NCI-H82 treated with DMSO at 0.1 percent for 48 hours (cell line): ENCODE data around the gene TMCC1.
A peak's percentile ranks its signal among the peaks of the same experiment; 100 is the strongest.

Experiments
- DNase-seq: peaks from one replicate; lab custom pipeline; 2025; ENCODE audit not compliant: unreplicated experiment; lab: John Stamatoyannopoulos, UW

TMCC1 gene

DNA sequence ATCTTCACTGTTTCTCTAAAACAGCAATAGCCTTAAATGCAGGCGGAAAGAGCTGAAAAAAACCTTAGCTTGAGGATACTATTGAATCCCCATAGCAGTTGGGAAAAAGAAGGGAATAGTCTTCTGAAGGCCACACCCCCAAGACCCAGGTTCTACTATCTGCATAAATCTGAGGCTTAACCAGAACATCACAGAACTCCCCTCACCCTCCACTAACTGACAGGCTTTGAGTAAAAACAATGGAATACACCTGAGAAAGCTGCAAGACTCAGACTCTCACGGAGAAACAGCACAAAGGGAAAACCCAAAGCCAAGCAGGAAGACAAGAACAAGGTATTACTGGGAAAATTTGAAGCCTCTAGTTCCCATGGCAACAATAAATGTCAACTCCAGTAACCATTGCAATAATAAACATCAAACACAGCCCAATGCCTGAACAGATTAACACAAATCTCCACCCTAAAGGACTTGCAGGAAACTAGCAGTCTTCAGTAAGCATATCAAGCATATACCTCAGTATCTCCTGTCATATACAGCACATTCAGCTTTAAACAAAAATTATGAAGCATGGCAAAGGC, 56.4 kb downstream of the TMCC1 start:
- DNase-seq: no peak

DNA sequence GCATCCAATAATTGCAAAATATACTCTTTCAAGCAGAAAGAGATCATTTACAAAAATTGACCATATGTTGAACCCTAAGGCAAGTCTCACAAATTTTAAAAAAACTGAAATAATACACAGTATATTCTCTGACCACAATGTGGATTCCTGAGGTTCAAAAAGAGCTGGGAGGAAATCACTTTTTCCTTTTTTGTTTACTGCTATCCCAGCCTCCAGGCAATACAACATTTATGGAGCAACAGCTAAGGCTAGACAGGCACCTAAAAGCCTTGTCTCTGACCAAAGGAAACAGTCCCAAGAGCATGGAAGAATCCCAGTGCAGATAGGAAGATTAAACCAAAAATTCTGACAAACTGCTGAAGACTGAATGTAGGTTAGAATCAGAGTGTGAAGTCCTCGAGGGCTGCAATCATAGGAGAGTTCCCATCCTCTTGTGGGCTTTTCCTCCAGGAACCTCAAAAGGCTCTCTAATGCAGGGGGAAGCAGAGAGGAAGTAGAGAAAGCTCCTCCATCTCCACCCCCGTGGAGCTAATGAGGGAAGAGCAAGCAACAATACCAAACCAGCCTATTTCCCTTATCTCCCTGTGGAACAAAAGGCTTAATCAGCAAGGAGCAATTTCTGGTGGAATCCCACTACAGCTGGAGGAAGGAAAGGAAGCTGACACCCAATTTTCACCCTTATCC, 57.0 kb downstream of the TMCC1 start:
- no peak for DNase-seq

DNA sequence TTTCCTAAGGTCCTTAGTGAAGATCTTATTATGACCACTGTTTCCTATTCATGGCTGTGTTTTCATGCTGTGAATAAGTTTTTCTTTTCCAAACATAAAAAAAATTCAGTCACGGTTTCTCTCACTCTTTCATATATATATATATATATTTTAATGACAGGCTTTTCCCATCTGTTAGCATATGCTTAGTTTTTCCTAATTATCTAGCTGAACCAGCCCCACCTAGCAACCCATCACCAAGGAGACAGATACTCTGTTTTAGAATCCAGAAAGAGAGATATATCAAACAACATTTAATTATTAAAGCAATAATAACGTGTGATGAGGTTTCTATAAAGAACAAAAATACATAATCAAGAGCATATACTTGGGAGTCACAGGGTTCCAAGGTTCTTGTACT, 58.3 kb downstream of the TMCC1 start:
- peak; percentile 23 for DNase-seq

DNA sequence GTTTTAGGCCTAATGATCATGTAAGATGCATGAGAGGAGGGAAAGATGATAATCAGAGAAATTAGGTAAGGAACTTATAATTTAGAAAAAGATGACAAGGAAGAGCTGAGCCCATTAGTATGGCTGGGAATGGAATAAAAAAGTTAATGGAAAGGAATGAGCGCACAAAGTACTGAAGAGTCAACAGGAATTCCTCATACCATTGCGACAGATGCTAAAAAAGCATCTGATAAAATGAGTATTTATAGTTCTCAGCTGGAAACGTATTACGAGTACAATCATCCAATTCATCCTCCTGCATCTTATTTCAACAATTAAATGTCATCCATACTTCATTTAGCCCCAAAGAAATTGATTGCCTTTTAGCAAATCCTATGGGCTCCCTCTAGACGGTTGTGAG, 58.9 kb downstream of the TMCC1 start:
- DNase-seq: no peak

DNA sequence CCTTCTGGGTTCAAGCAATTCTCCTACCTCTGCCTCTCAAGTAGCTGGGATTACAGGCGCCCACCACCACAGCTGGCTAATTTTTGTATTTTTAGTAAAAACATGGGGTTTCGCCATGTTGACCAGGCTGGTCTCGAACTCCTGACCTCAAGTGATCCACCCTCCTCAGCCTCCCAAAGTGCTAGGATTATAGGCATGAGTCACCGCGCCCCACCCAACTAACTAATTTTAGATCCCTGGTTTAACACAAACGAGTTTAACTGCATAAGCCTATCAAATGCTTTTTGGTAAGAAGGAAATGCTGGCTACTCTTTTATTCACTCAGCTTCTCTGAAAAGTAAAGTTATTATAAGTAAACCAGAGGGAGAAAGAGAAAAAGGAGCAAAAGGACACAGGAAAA, 61.6 kb downstream of the TMCC1 start:
- DNase-seq: peak; percentile 27

DNA sequence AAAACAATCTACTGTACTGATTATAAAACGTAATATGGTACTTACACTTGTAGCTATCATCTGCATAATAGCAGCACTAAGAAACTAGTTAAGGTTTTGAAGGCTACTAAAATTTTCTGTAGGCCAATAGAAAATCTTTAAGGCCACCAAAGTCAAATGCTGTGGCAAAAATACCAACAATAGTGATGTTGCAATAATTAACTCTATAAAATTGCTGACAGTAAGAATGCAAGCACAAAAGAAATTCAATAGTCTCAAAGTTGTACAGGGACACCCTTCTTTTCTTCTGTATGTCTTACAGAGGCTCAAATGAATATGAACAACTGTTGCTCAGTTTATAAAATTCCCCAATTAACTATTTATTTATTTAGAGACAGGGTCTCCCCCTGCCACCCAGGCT, 62.0 kb downstream of the TMCC1 start:
- no peak for DNase-seq

DNA sequence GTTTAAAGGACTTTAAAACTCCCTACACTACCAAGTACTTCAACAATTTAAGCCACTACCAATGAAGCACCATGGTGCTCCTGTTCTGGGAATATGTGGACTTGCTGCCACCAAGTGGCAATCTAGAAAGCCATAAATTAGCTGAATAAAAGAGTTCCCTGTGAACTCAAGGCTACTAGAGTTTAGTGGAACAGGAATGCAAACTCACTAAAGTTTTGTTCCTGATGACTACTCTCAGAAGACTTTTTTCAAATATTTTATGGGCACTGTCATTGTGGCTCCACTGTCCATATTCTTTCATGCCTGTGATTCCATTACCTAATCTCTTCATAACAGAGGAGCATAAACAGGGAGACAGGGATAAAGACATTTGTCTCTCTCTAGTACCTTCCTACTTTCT, 63.9 kb downstream of the TMCC1 start:
- peak; percentile 48 for DNase-seq

DNA sequence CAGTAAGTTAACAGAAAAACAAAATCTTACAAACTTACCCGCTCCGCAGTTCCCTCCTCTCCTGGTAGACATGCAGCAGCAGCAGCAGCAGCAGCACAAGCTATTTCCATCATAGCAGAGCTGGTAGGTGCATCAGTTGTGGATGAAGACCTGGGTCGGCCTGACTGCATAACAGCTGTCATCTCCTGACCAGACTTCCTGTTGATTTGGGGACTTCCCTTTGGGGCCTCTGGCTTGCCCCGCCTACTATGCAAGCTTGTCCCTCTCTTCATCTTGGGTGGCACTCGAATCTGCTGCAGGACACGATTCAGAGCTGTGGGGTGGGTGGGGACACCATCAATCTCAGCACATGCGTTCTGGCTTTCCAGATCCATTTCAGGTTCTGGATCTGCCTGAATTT, 65.7 kb downstream of the TMCC1 start:
- no peak for DNase-seq

DNA sequence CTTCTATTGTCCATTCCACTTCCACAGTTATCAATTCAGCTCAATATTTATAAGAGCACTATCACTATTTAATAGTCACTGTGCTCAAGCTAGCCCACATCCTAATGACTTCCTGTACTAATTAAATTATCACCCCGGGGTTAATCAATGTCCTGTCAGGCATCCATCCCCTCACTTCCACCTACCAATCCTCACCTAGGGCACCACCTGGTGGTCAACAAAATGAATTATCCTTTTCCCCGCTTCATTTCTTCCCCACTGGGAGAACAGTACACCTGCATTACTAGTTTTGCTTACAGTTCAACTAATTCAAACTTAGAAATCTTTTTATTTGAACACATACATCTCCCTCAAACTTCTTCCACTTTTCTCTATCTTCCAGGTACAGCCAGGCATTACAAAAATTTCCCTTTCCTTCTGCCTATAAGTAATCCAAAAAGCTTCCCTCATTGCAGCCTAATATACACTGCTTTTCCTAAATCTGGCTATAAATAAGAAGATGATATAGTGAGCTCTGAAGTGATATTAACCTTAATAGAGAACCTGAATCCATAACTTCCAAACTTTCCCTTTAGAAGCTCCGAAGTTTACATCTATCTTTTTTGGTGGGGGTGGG, 68.5 kb downstream of the TMCC1 start:
- peak; percentile 81 for DNase-seq

DNA sequence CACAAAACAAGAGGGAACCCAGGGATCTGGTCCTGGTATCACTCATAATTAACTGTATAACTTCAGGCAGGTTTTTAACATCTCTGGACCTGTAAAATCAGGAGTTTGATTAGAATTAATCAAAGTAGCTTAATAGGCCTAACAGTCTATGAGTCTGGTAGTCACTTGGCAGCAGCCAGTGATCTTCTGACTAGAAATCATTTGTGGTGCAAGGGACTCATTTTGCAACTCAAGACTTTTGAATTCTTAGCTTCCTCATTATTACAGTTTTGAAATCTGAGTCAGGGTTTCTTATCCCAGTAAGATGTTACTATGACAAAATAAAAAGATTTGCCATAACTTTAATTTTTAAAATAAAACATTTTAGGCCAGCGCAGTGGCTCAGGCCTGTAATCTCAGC, 70.8 kb downstream of the TMCC1 start:
- no peak for DNase-seq

DNA sequence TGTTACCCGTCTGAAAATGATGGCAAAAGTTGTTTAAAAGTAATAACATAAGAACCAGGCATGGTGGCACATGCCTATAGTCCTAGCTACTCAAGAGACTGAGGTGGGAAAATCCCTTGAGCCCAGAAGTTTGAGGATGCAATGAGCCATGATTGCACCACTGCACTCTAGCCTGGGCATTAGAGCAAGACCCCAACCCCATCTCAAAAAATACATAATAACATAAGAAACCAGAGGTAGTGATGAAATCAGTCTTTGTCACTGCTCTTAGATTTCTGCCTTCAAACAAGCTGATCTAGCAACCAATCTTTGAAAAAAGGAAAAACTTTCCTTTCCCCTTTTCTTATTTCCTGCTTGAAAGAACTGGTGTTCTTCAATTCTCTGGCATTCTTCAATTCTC, 71.3 kb downstream of the TMCC1 start:
- no peak for DNase-seq

DNA sequence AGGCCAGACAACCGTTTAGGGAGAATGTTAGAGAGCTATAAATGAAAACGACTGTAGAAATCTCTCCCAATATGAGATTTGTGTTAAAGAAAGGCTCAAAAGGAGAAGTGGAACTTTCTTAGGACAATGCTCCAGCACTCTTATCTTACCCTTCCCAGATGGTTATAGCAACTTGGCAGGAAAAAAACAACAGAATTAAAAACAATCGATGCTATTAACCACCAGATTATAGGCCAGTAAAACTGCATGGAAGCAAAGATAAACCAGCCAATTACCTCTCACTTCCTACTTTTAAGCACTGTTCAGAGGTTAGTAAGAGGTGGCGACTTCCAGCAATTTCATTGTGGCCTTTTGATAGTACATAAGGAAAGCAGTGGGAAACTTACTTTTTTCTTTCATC, 72.9 kb downstream of the TMCC1 start:
- DNase-seq: no peak

DNA sequence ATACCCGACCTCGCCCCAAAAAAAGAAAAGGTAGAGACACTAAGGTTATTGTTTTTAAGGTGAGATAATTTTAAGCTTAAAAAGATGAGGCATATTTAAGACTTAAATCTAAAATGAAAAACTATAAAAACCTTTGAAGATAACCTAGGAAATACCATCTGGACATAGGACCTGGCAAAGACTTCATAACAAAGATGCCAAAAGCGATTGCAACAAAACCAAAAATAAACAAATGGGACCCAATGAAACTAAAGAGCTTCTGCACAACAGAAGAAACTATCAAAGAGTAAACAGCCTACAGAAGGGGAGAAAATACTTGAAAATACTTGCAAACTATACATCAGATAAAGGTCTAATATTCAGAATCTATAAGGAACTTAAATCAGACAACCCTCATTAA, 80.9 kb downstream of the TMCC1 start:
- no peak for DNase-seq

DNA sequence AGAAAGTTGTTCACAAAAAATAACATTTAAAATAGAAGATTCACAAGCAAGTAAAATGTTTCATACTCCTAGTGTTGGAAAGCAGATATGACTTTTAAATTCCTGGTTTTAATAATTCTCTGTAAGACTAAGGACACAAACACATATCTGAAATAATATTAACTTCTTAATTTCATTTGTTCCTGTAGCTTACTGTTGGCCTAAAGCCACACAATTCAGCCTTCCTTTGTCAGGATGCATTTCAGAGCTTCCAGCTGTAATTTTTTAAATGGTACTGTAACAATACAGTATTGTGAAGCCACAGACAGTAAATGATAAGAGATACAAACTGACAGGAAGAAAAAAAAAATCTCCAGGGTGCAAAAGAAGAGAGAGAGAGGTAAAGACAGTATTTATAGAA, 84.2 kb downstream of the TMCC1 start:
- DNase-seq: no peak

DNA sequence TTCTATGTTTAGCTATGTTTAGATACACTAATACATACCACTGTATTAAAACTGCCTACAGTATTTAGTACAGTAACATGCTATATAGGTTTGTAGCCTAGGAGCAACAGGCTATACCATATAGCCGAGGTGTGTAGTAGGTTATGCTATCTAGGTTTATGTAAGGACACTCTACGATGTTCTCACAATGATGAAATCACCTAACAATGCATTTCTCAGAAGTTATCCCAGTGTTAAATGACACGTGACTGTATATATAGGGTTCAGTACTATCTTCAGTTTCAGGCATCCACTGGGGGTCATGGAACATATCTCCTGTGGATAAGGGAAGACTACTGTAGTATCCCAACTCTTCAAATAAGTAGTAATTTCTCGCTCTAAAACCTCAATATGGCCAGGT, 97.4 kb downstream of the TMCC1 start:
- no peak for DNase-seq

DNA sequence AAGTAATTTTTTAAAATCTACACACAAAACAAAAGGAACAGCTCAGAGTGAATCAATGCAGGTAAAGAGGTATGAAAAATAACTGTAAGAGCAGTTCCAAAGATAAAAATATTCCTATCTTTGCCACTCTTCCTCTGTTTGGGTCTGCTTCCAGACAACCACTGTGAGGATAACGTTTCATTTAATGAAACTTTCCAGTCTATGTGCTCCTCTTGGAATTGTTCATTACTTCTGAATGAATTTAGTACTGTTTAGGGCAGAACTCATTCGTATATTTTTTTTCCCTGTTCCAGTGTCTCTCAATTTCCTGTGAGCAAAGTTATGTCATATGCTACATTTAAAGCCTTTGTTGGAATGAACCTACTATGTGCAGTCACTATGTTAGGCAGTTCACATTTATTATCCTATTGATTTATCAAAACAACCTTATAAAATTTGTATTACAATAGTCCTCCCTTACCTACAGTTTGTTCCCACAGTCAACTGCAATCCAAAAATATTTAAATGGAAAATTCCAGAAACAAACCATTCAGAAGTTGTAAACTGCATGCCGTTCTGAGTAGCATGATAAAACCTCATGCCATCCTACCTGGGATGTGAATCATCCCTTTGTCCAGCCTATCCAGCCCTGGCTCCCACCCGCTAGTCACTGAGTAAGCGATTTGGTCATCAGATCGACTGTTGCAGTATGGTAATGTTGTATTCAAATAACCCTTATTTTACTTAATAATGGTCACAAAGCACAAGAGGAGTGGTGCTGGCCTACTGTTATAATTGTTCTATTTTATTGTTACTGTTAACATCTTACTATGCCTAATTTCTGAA, 98.1 kb downstream of the TMCC1 start:
- no peak for DNase-seq

DNA sequence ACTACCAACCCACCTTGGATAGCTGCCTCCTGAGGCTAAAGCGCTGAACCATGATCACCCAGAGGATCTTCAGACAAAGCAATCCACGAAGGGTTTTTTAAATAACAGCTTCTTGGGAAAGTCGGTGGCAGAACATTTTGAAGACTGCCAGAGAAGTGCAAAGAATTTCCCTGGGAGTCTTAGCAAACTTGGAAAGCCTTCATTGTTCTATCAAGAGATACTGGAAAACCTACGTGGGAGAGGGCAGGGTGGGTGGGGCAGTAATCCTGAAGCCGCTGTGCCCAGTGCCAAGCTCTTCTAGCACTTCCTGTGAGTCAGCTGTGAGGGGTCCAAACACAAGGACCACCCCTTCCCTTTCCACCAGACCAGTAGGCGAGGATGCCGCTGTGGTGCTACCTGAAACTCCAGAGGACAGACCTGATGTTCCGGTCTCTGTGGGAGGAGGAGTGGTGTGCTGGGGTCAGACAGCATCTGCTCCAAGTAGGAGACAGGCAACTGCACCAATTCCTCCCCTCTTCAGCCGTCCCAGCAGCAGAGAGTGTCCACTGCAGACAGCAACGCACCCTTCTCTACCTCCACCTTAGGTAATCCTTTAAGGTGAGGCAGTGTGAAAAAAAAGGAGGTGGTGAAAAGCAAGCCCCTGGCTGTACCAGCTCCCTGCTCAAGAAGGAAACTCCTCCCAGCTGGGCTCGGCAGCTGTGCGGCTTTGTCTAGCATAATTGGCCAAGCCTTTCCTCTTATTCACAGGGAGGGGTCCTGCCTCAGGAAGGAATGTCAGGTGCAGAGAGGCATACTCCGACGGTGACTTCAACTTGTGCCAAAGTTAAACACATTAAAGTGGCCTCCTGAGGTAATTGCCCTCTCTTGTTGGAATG, 99.0 kb downstream of the TMCC1 start:
- no peak for DNase-seq

DNA sequence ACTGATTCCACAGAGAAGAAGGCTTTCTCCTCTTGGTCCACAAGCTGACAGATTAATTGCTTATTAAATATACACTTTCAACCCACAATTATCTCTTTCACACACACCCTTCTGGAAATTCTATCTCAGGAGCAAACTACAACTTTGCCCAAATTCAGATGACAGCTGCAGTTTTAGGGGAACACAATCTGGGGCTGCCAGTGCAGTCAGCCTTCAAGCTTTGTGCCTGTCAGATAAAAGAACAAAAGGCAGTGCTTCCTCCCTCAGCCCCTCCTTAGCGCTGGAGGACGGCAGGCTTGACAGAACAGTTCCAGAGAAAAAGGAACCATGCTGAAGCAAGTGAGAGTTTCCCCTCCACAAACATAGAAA, 99.6 kb downstream of the TMCC1 start:
- no peak for DNase-seq

DNA sequence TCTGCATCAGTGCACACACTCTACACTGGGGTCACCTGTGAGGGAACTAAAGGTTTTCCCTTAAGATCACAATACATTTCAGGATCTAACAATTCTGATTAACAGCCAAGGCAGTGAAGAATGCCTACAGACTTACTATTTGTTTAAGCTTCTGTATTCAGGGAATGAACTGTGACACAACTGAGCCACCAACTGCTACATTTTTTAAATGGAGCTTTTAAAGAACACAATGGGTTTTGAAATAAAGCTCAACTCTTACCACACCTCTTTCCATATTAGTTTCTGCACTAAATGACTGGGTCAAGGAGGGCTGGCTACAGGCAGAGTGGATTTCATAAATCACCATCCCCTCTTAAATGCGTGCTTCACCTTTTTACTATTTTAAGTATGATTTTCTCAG, 100.2 kb downstream of the TMCC1 start:
- DNase-seq: no peak

DNA sequence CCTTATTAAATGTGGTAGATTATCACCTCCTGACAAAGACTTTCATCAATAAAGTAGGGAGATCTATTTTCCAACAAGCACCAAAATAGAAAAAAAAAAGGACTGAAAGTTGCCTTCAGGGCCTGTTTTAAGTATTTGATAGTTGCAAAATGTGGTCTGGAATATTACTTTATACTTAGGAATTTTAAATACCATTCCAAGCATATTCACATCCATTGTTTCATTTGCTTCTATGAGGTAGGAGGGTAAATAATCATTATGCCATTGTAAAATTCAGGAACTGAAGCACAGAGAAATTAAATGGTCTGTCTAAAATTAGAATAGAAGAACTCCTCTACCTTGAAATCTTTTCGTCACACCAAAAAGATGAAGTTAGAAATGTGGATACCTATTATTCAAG, 110.0 kb downstream of the TMCC1 start:
- DNase-seq: no peak

DNA sequence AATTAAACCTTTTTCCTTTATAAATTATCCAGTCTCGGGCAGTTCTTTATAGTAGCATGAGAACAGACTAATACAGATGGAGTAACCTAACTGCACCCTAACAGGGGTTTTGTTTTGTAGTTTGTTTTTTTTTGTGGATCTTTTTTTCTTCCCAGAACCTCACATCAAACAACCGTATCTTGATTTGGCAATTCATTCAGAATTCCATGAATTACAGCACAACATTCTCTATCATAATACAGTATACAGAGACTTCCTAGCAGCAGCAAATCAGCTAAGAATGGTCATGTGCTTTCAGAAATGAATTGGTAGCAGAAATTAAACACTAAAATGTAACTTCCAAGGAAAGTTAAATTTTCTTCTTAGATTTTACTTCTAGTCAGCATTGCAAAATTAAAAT, 114.6 kb downstream of the TMCC1 start:
- DNase-seq: no peak
